GM18505 (cell line): ENCODE measurements around the gene RNF26.

Experiments
- ATAC-seq: cut with Tn5 transposase; IDR thresholded peaks from one replicate; pipeline ENCODE4 v1.9.1; 2021; ENCODE audit not compliant: unreplicated experiment
- POLR2A ChIP-seq: IDR thresholded peaks from 4 replicates; pipeline ENCODE4 v1.6.1; 2011; ENCODE audit warnings: borderline replicate concordance; ENCODE audit not compliant: insufficient read depth, insufficient read length; ENCODE audit errors: extremely low read depth

RNF26 gene

GRCh38 chr11:119342362-119343130 is 8.2 kb downstream of the RNF26 start:
- no peak for ATAC-seq
- TF ChIP-seq POLR2A = no peak

DNA sequence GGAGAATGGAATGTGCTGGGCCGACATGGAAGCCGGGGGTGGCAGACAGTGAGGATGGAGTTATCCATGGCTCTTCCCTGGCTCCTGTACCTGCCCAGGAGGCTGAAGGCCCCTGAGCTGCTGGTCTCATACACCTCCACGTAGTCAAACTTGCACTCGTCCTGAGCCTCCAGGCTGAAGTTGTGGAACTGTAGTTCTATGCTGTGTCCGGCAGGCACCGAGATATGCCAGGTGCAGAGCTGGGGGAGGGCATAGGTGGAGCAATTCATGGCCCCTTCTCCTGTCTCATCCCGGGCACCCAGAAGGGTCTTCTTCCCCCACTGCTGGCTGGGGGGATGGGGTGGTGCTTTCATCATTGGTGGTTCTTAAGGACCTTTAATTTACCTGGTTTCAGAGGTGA is 9.4 kb downstream of the RNF26 start:
- TF ChIP-seq POLR2A = no peak

GRCh38 chr11:119344291-119345010 is 10.1 kb downstream of the RNF26 start:
- TF ChIP-seq POLR2A = no peak
- no peak for ATAC-seq

More for the DNA sequence above, 9.4 kb downstream of the RNF26 start:
- no peak for ATAC-seq

DNA sequence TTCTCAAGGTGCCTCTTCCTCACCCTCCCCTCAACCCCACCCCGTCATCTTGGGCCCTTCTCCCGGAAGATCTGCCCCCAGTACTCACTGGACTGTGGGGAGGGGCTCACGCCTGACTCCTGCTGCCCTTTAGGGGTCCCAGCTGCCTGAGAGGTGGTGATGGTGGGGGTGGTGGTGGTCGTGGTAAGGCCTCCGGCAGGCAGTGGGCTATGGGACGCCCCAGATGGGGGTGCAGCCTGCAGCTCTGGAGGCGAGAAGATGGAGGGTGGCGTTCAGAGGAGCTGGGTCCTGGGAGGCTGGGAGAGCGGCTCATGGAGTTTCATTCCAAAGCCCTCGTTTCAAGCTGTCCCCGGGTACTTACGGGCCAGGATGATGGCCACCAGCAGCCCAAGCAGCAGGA is 11.4 kb downstream of the RNF26 start:
- no peak for ATAC-seq
- TF ChIP-seq POLR2A = no peak

DNA sequence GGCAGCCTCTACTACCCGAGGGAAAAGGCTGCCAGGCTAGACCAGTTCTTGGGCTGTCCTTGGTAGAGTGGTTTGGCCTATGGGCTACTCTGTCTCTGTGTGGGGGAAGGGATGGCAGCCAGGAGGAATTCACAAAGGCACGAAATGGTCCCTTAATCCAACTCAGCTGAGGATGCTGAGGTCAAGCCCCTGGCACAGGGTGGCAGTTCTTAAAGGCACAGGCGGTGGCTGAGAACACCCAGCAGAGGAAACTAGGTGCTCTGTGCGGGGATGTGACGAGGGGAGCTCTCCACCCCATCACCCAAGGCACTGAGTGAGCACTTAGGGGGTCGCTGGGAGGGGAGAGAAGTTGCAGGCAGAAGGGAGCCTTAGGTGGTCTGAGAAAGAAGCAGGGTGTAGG is 12.3 kb downstream of the RNF26 start, which contains the start of gene MFRP:
MFRP (minus strand) TSS at position 101 of the 400 bp plus-strand sequence. CDS start 192 bp downstream, outside the sequence.
- TF ChIP-seq POLR2A = no peak

GRCh38 chr11:119347242-119347641 is 12.9 kb downstream of the RNF26 start:
- ATAC-seq = no peak
- no peak for TF ChIP-seq POLR2A

More for the DNA sequence above, 12.3 kb downstream of the RNF26 start, which contains the start of gene MFRP:
- no peak for ATAC-seq

GRCh38 chr11:119347940-119348605 is 13.7 kb downstream of the RNF26 start:
- no peak for TF ChIP-seq POLR2A
- ATAC-seq = no peak

- no peak for ATAC-seq
- TF ChIP-seq POLR2A = no peak
Observed at GRCh38 chr11:119350302-119350701, 16.0 kb downstream of the RNF26 start.

DNA sequence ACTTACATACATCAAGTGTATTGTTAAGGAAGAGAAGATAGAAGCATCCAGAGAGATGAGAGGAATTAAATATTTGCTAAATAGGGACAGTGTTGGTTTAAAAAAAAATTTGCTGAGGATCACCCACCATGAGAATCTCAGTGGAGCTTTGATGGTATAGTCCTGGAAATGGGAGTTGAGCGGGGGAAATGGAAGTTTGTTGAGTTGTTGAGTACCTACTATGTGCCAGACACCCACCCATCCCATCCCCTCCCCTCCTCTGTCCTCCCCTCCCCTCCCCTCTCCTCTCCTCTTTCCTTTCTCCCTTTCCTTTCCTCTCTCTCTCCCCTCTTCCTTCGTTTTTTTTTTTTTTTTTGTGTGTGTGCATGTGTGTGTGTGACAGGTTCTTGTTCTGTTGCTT is 16.9 kb downstream of the RNF26 start:
- no peak for TF ChIP-seq POLR2A
- no peak for ATAC-seq

GRCh38 chr11:119352857-119353260 is 18.5 kb downstream of the RNF26 start:
- no peak for TF ChIP-seq POLR2A
- ATAC-seq = no peak

DNA sequence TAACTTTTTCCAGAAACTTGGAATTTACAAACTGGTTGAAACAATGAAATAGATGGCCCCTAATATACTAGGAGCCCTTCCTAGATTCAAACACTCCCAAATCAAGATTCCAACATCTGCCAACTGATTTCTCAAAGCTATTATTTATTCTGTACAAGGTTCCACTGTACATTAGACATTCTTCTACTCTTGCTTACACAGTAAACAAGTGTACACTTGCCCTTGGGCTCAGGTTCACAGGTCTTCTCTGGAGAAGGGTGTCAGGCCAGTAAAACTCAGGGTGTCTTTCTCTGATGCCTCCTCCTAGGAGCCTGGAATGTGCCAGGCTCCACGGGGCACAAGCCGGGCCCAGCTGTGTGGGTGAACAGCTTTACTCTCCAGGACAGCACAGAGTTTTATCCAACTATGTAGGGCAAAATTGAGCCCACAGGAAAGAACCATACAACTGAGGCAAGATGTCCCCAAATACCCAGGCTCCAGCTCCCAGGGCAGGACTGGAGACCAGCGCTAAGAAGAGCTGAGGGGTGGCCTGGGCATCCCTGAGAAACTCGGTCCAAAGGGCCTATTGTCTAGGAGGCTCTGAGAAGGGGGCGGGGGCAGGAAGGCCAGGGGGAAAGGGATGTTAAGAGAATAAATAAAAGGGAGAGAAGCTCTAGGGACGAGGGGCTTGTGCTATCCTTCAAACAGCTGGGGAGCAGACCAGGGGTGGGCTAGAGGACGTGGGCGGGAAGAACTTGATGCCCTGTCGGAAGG is 20.9 kb downstream of the RNF26 start:
- TF ChIP-seq POLR2A = no peak
- no peak for ATAC-seq

DNA sequence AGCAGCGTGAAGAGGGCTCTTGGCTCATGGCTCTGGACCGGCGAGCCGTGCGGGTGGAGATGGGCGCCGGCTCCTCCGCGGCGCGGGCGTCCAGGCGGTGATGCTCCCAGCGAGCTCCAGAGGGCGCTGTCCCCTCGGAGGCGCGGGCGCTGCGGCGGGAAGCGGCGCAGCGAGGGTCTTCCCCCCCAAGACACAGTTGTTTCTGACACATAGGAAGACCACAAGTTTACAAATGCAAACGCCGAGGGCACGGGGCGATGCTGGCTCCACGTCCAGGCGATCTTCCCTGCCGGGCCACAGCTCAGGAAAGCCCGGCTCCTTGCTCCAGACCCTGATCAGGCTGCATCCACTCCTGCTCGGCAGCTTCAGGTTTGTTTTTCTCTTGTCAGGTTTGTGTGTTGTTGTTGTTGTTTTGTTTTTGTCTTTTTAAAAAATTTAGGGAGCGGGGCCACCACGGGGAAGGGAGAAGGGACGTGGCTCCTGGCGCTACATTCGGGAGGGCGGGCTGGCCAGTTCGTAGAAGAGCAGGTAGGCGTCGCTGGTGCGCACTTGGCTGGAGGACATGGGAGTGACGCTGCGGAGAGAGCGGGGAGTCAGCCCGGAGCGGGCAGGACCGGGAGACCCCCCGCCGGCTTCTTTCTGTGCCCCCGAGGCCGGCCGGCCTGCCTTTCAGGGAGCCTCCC is 22.2 kb downstream of the RNF26 start:
- TF ChIP-seq POLR2A = no peak
- ATAC-seq = peak; percentile 70

- ATAC-seq = no peak
- TF ChIP-seq POLR2A = no peak
Observed at GRCh38 chr11:119357074-119357473, 22.7 kb downstream of the RNF26 start.
